ENCODE measurements around the gene KLHL20. TPM values are rescaled to one million over a fixed set of nuclear protein-coding genes. Genes with fewer than 3 reads are reported as not detected.

Gene KLHL20
- total and polyA plus RNA-seq, 2 of the 13 experiments (the other 11 are each of a cell fraction or from before 2014, with no cell fraction given) = 7.4 to 14.3 TPM

GRCh38 chr1:173742203-173742886 lies 27.6 kb downstream of the KLHL20 start:
- no peak for FAIRE-seq
- Histone ChIP-seq H3K4me1 (ENCODE audit: insufficient read depth, low read length) (peaks cover 3% of the 10 kb centered on the region; the same call in 1 of the 2 replicates), H3K27me3 (ENCODE audit: control insufficient read depth in 1 of 2, insufficient read depth in 2 of 2, low read length in 2 of 2) (no peaks in the 10 kb centered on the region), H3K9ac (ENCODE audit: insufficient read depth, low read depth, low read length) (no peak overlapping the region), H3K36me3 (replicated peaks in 1 of 2; ENCODE audit: control insufficient read depth in 1 of 2, insufficient read depth in 2 of 2, low read length in 2 of 2) (peaks cover 0 to 9% of the 10 kb centered on the region in 2 experiments; a peak in 1 of 5 replicates), H3K27ac (ENCODE audit: extremely low read length, insufficient read depth, low read length) (no peak overlapping the region), H3K79me2 (ENCODE audit: insufficient read depth, low read length) (no peaks in the 10 kb centered on the region), H4K20me1 (ENCODE audit: insufficient read depth, low read length) (no peaks in the 10 kb centered on the region), H3K4me2 (ENCODE audit: low read depth, low read length) (no peak overlapping the region), H2AFZ (ENCODE audit: low read length) (no peak overlapping the region), H3K4me3 (replicated peaks in 1 of 3; ENCODE audit: insufficient read depth in 1 of 3, low read depth in 2 of 3, low read length in 3 of 3) (no peak overlapping the region), H3K9me3 (ENCODE audit: low read length) (no peaks in the 10 kb centered on the region)
- no peak for ATAC-seq
- no peak for DNase-seq (ENCODE audit: low spot score)
- intact Hi-C loops (cut with micrococcal nuclease; ENCODE audit: unreplicated experiment) = no loop called here
- TF ChIP-seq CHCHD3 (CRISPR knock-in tag; IDR thresholded peaks at IDR 0.05) (no peak), ZBTB10 (CRISPR knock-in tag; IDR thresholded peaks at IDR 0.05; ENCODE audit: borderline replicate concordance) (no peak), ZNF274 (CRISPR knock-in tag; IDR thresholded peaks at IDR 0.05) (no peak)
- TF ChIP-seq, protein P1, sequence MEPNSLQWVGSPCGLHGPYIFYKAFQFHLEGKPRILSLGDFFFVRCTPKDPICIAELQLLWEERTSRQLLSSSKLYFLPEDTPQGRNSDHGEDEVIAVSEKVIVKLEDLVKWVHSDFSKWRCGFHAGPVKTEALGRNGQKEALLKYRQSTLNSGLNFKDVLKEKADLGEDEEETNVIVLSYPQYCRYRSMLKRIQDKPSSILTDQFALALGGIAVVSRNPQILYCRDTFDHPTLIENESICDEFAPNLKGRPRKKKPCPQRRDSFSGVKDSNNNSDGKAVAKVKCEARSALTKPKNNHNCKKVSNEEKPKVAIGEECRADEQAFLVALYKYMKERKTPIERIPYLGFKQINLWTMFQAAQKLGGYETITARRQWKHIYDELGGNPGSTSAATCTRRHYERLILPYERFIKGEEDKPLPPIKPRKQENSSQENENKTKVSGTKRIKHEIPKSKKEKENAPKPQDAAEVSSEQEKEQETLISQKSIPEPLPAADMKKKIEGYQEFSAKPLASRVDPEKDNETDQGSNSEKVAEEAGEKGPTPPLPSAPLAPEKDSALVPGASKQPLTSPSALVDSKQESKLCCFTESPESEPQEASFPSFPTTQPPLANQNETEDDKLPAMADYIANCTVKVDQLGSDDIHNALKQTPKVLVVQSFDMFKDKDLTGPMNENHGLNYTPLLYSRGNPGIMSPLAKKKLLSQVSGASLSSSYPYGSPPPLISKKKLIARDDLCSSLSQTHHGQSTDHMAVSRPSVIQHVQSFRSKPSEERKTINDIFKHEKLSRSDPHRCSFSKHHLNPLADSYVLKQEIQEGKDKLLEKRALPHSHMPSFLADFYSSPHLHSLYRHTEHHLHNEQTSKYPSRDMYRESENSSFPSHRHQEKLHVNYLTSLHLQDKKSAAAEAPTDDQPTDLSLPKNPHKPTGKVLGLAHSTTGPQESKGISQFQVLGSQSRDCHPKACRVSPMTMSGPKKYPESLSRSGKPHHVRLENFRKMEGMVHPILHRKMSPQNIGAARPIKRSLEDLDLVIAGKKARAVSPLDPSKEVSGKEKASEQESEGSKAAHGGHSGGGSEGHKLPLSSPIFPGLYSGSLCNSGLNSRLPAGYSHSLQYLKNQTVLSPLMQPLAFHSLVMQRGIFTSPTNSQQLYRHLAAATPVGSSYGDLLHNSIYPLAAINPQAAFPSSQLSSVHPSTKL (CRISPR knock-in tag; IDR thresholded peaks at IDR 0.05) = no peak
- TF ChIP-seq, protein P2, sequence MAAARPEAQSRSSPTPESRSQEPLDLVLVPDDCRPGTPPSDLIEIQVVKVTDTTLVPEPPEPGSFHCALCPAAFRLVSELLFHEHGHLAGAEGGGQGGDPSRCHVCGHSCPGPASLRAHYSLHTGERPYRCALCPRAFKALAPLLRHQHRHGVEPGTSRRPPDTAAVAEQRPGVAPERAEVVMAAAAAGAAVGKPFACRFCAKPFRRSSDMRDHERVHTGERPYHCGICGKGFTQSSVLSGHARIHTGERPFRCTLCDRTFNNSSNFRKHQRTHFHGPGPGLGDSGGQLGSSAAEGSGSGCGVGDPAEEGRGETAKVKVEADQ (CRISPR knock-in tag; IDR thresholded peaks at IDR 0.05; ENCODE audit: borderline replicate concordance) = no peak
- BruUV-seq (replicated peaks) = no TSS peak
- 97% methylated on average over 10 of the region's 10 CpGs for WGBS (ENCODE audit: low lambda C conversion rate)
- in situ Hi-C loops (cut with HindIII; ENCODE audit: extremely low pct_ligation_motif_present, low pct_unique_long_range_greater_than_20kb) = no loop called here
- POLR2A ChIA-PET = no interaction called here
- CTCF ChIA-PET (ENCODE audit: low intra/inter-chr PET ratio, low total read pairs) = no interaction called here

Data from HepG2 (cell line).